PC-3 (cell line): ENCODE measurements around the gene HOXA6. TPM values are rescaled to one million over a fixed set of nuclear protein-coding genes. Genes with fewer than 3 reads are reported as not detected.

Source experiments
- ATAC-seq: fragments of 200-7000 bp; cut with Tn5 transposase; 2 replicates; pipeline ENCODE4 v1.9.1; 2020; ENCODE audit warnings: mild to moderate bottlenecking, moderate library complexity
- BruUV-seq: library from RNA; stranded (reverse); fragments of 400-500 nt; replicated peaks from 2 replicates; lab custom pipeline; 2021; lab: Mats Ljungman, UMichigan
- CTCF ChIA-PET: fragments of 300-600 bp; sonication (Branson Sonifier 250); formaldehyde crosslinking; loops from one replicate; lab custom pipeline; 2022; ENCODE audit warnings: antibody characterized with exemption; lab: Charles Lee
- POLR2A ChIA-PET: fragments of 300-600 bp; sonication (Branson Sonifier 250); formaldehyde crosslinking; loops from one replicate; lab custom pipeline; 2022; ENCODE audit warnings: antibody characterized with exemption; ENCODE audit not compliant: unreplicated experiment; lab: Charles Lee
- DNase-seq: peaks from one replicate; pipeline ENCODE4 v3.0.0-alpha.2; 2015
- H2AFZ ChIP-seq: fragments of 300-600 bp; sonication (generic); 2 replicates; pipeline ENCODE4 v1.6.0; 2016; ENCODE audit warnings: antibody characterized with exemption, low read length
- H3F3A ChIP-seq: fragments of 300-600 bp; sonication (generic); one replicate; pipeline ENCODE4 v1.6.0; 2017; ENCODE audit warnings: antibody characterized with exemption, low read length, control low read depth, mild to moderate bottlenecking; ENCODE audit not compliant: unreplicated experiment
- H3K27ac ChIP-seq: fragments of 300-600 bp; sonication (generic); 2 replicates; pipeline ENCODE4 v1.5.1; 2016; ENCODE audit warnings: mild to moderate bottlenecking, low read length
- H3K27me3 ChIP-seq: fragments of 300-600 bp; sonication (generic); 2 replicates; pipeline ENCODE4 v1.6.1; 2016; ENCODE audit warnings: low read length, mixed read lengths
- H3K36me3 ChIP-seq: fragments of 300-600 bp; sonication (generic); 2 replicates; pipeline ENCODE4 v1.6.1; 2016; ENCODE audit warnings: low read depth, mixed run types, low read length, mixed read lengths
- H3K4me1 ChIP-seq: fragments of 300-600 bp; sonication (generic); 2 replicates; pipeline ENCODE4 v1.5.1; 2016; ENCODE audit warnings: low read length; ENCODE audit not compliant: insufficient read depth
- H3K4me2 ChIP-seq: fragments of 300-600 bp; sonication (generic); 2 replicates; pipeline ENCODE4 v1.6.0; 2016; ENCODE audit warnings: low read length
- H3K4me3 ChIP-seq: fragments of 300-600 bp; sonication (generic); 2 replicates; pipeline ENCODE4 v1.5.1; 2016; ENCODE audit warnings: mild to moderate bottlenecking, low read length, mixed read lengths
- H3K79me2 ChIP-seq: fragments of 300-600 bp; sonication (generic); 2 replicates; pipeline ENCODE4 v1.6.1; 2017; ENCODE audit warnings: low read length, mixed read lengths
- H3K9ac ChIP-seq: fragments of 300-600 bp; sonication (generic); 2 replicates; pipeline ENCODE4 v1.6.0; 2016; ENCODE audit warnings: mild to moderate bottlenecking, low read length
- H3K9me2 ChIP-seq: fragments of 300-600 bp; sonication (generic); replicated peaks from 2 replicates; pipeline ENCODE4 v1.6.1; 2016; ENCODE audit warnings: mixed run types, low read length, mixed read lengths
- H3K9me3 ChIP-seq: fragments of 300-600 bp; sonication (generic); 2 replicates; pipeline ENCODE4 v1.6.1; 2016; ENCODE audit warnings: low read length, mixed read lengths
- H4K20me1 ChIP-seq: fragments of 300-600 bp; sonication (generic); 2 replicates; pipeline ENCODE4 v1.6.1; 2016; ENCODE audit warnings: low read length, mixed read lengths
- EZH2 ChIP-seq: fragments of 300-600 bp; sonication (generic); IDR thresholded peaks from one replicate; pipeline ENCODE4 v1.6.1; 2017; ENCODE audit warnings: antibody characterized with exemption, mild to moderate bottlenecking, low read length; ENCODE audit not compliant: unreplicated experiment
- EZH2phosphoT487 ChIP-seq: fragments of 300-600 bp; sonication (generic); IDR thresholded peaks from 2 replicates; pipeline ENCODE4 v1.6.1; 2018; ENCODE audit warnings: mild to moderate bottlenecking, antibody characterized with exemption, low read length, borderline replicate concordance
- intact Hi-C: fragments of 100-400 bp; cut with micrococcal nuclease; formaldehyde crosslinking; loops from 2 replicates; pipeline ENCODE4 v1.9.0; 2023
- total RNA-seq: library from RNA; depleted of rRNA; stranded (reverse); fragments of >200 nt; gene quantifications from 2 replicates; pipeline ENCODE4 v1.2.3, GENCODE V29; 2014
- TF ChIP-seq, protein P1 (sequence below): fragments of 300-600 bp; sonication (generic); conservative IDR thresholded peaks from 2 replicates; pipeline ENCODE4 v1.5.1; 2017; ENCODE audit warnings: antibody characterized with exemption, low read depth, mild to moderate bottlenecking, low read length

HOXA6 gene
- total RNA-seq, 1 experiment from 2014 or later: 8.3 TPM

DNA sequence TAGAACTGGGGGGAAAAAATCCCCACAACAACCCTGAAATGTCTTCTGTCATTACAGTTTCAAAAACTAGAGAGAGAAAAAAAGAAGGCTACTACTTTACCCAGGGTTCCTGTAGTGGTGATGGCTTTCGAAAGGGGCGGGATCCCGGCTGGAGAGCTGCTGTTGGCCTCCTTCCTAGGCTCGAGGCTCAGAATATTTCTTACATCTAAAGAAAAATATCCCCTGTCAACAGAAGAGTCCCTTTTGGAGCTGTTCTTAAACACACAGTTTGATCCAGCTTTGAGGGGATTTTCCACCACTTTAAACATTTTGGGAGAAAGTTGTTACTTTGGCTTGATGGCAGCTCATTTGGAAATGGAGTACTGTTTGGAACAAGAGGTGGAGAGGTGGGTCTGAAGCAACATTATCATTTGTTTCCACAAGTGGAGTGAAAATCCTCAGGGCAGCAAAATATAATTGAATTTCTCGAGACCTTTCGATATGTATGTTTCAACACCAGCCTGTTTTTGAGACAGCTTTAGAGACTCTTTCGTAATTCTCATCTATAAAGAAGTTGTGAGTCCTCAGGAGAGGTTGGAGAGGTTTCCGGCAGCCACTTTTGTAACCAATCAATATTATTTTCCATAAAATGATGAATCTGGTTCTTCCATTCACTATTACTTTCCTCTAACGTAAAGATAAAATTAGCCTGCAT lies 47.3 kb upstream of the HOXA6 start:
- no peaks in the 10 kb centered on the region for H3K9me3 ChIP-seq
- TF ChIP-seq EZH2phosphoT487: no peak
- H3K36me3 ChIP-seq: 0 out of 2 replicates have a peak, but pooled peaks cover 6% of the 10 kb centered on the region
- POLR2A ChIA-PET: interaction anchor here (0.5 to 1.2 kb wide), 5 partner anchors 9 to 384 kb away, joined by 3 to 9 read pairs (median 3); partner anchors contain the start of gene HOXA11
- DNase-seq: peak; percentile 40
- peaks cover 29% of the 10 kb centered on the region for H3K4me1 ChIP-seq
- intact Hi-C loops: loop anchor here (1.0 to 5.0 kb wide), 3 partner anchors 40 to 897 kb away; partner anchors contain the start of gene TAX1BP1
- H2AFZ ChIP-seq: peak overlapping the region; percentile 5; the same call in 1 of the 2 replicates
- no peaks in the 10 kb centered on the region for H3K27me3 ChIP-seq
- H3K4me3 ChIP-seq: peak overlapping the region; percentile 91
- no peaks in the 10 kb centered on the region for H3F3A ChIP-seq
- H3K9ac ChIP-seq: peak overlapping the region; percentile 97
- no peaks in the 10 kb centered on the region for H3K9me2 ChIP-seq
- peak overlapping the region; percentile 99 for H3K4me2 ChIP-seq
- H3K79me2 ChIP-seq: peaks cover 97% of the 10 kb centered on the region
- ATAC-seq: no peak
- CTCF ChIA-PET: interaction anchor here (0.6 to 2.1 kb wide), 3 partner anchors 25 to 413 kb away, joined by 3 to 35 read pairs (median 5); no protein-coding TSS in a partner anchor
- H3K27ac ChIP-seq: peak overlapping the region; percentile 97
- peaks cover 12% of the 10 kb centered on the region; the same call in 1 of the 2 replicates for H4K20me1 ChIP-seq
- BruUV-seq: no TSS peak

DNA sequence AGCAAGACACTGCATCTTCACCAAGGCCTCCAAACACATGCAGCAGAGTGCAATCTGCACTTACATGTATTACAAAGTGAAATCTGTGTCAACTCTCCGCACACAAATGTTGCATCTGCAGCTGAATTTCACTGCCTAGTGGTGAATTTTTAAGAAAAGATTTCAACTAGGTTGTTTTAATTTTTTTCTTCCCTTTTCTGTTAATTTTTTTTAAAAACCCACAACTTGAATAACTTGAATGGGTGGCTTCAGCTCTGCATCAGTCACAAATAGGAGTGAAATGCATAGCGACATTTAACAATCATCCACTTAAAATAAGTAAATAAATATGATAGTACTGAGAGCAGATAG lies 46.4 kb upstream of the HOXA6 start:
- CTCF ChIA-PET: no interaction called here

DNA sequence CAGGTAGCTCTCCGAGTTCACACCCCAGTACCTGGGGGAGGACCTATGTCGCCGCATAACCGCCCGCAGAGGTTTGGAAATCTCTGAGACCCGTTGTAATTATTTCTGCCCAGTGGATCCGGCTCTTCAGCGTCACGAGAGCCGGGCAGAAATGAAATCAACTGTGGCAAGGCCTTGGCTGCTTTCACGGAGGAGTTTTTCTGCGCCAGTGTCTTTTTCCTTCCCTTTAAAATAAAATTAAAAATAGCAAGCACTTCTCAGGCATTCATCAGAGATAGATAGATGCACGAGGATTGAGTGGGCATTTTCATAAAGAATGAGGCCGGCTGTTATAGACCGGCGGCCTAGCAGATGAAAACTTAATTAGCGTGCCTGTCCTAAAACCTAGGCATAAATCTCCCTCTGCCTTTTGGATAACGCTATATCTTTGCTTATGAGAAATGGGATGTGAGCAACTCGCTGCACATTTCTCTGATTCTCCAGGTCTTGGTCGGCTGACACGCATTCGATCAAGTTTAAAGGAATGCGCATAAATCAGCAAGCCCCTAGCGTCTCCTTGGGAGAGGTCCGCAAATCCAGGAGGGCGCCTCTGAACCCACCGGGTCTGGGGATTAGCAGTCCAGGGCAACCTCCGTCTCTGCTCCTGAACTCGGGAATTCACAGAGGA lies 45.9 kb upstream of the HOXA6 start:
- H3K27ac ChIP-seq: peak overlapping the region; percentile 97
- TF ChIP-seq, protein P1, sequence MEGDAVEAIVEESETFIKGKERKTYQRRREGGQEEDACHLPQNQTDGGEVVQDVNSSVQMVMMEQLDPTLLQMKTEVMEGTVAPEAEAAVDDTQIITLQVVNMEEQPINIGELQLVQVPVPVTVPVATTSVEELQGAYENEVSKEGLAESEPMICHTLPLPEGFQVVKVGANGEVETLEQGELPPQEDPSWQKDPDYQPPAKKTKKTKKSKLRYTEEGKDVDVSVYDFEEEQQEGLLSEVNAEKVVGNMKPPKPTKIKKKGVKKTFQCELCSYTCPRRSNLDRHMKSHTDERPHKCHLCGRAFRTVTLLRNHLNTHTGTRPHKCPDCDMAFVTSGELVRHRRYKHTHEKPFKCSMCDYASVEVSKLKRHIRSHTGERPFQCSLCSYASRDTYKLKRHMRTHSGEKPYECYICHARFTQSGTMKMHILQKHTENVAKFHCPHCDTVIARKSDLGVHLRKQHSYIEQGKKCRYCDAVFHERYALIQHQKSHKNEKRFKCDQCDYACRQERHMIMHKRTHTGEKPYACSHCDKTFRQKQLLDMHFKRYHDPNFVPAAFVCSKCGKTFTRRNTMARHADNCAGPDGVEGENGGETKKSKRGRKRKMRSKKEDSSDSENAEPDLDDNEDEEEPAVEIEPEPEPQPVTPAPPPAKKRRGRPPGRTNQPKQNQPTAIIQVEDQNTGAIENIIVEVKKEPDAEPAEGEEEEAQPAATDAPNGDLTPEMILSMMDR: no peak
- H3K4me2 ChIP-seq: peak overlapping the region; percentile 99
- H3K4me3 ChIP-seq: peak overlapping the region; percentile 91
- peaks cover 40% of the 10 kb centered on the region for H3K4me1 ChIP-seq
- H3K79me2 ChIP-seq: peaks cover 100% of the 10 kb centered on the region
- 0 out of 2 replicates have a peak, but pooled peaks cover 6% of the 10 kb centered on the region for H3K36me3 ChIP-seq
- intact Hi-C loops: no loop called here
- H3F3A ChIP-seq: no peaks in the 10 kb centered on the region
- ATAC-seq (no peak), DNase-seq (peak; percentile 46)
- peaks cover 12% of the 10 kb centered on the region; the same call in 1 of the 2 replicates for H4K20me1 ChIP-seq
- peak overlapping the region; percentile 97 for H3K9ac ChIP-seq
- POLR2A ChIA-PET: interaction anchor here (0.7 kb wide), 1 partner anchor 9 kb away, joined by 7 read pairs; the partner anchor contains the start of gene HOXA11
- H3K27me3 ChIP-seq: no peaks in the 10 kb centered on the region
- peak overlapping the region; percentile 36; the same call in 1 of the 2 replicates for H2AFZ ChIP-seq
- no peaks in the 10 kb centered on the region for H3K9me3 ChIP-seq
- TSS peak; percentile 25 for BruUV-seq
- no peaks in the 10 kb centered on the region for H3K9me2 ChIP-seq
- CTCF ChIA-PET: no interaction called here

More for the DNA sequence above, 46.4 kb upstream of the HOXA6 start:
- no TSS peak for BruUV-seq
- TF ChIP-seq EZH2 (no peak), EZH2phosphoT487 (no peak)
- TF ChIP-seq, protein P1: no peak
- intact Hi-C loops: no loop called here
- H3K4me1 ChIP-seq: peaks cover 38% of the 10 kb centered on the region
- H3K9me3 ChIP-seq: no peaks in the 10 kb centered on the region
- no peaks in the 10 kb centered on the region for H3K9me2 ChIP-seq
- peak overlapping the region; percentile 97 for H3K27ac ChIP-seq
- H3K4me2 ChIP-seq: peak overlapping the region; percentile 99
- H3F3A ChIP-seq: no peaks in the 10 kb centered on the region
- no peaks in the 10 kb centered on the region for H3K27me3 ChIP-seq
- DNase-seq (peak; percentile 31), ATAC-seq (no peak)
- POLR2A ChIA-PET: interaction anchor here (0.7 kb wide), 2 partner anchors 9 to 10 kb away, joined by 3 to 7 read pairs; partner anchors contain the start of gene HOXA11
- peak overlapping the region; percentile 97 for H3K9ac ChIP-seq
- no peak overlapping the region for H2AFZ ChIP-seq
- H3K79me2 ChIP-seq: peaks cover 100% of the 10 kb centered on the region
- H3K36me3 ChIP-seq: 0 out of 2 replicates have a peak, but pooled peaks cover 6% of the 10 kb centered on the region
- peak overlapping the region; percentile 91 for H3K4me3 ChIP-seq
- peaks cover 12% of the 10 kb centered on the region; the same call in 1 of the 2 replicates for H4K20me1 ChIP-seq
